GM18499 (cell line): ENCODE measurements around the gene E2F7.

Experiments
- ATAC-seq: cut with Tn5 transposase; IDR thresholded peaks from one replicate; pipeline ENCODE4 v1.9.1; 2021; ENCODE audit warnings: moderate number of reproducible peaks; ENCODE audit not compliant: insufficient read depth, unreplicated experiment

The E2F7 gene

GRCh38 chr12:77070800-77071449 lies 5.6 kb upstream of the E2F7 start:
- ATAC-seq, result no peak

GRCh38 chr12:77070382-77070781 lies 5.0 kb upstream of the E2F7 start:
- peak; percentile 65 for ATAC-seq

DNA sequence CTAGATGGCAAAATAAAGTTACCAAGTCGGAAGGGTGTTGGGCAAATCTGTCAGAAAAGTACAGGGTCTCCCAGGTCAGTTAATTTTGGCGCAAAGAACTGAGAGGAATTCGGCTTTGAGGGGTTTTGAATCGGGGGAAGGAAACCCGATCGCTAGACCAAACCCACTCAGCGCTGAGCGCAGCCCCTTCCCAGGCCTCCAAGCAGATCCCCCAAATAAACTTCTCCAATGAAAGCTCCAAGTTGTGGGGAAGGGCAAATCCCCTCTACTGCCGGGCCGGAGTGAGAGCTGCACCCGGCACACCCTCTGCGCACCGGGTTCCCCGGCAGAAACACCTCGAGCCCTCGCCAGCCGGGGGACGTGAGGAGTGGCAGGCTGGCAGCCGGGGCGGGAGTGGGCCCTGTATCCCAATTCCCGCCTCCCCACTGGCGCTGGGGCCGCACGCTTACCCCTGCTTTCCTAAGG lies 441 bp downstream of the E2F7 start:
- ATAC-seq, result no peak

DNA sequence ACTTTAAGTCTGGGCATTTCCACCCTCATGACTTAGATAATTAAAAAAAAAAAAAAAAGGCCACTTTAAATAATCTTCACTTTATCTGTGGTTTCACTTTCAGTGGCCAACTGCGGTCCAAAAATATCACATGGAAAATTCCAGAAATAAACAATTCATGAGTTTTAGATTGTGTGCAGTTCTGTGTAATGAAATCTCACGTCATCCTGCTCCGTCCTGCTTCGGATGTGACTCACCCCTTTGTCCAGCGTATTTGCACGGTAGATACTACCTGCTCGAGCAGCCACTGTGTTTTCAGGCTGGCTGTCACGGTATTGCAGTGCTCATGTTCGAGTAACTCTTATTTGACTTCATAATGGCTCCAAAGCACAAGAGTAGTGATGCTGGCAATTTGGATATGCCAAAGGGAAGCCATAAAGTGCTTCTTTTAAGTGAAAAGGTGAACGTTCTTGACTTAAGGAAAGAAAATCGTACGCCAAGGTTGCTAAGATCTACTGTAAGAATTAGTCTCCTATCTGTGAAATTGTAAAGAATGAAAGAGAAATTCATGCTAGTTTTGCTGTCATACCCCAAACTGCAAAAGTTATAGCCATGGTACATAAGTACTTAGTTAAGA lies 2.4 kb downstream of the E2F7 start:
- ATAC-seq, result peak; percentile 45

GRCh38 chr12:77062396-77062795 lies 3.0 kb downstream of the E2F7 start:
- ATAC-seq, result no peak

GRCh38 chr12:77060883-77061240 lies 4.5 kb downstream of the E2F7 start:
- ATAC-seq, result peak; percentile 25

GRCh38 chr12:77060136-77060882 lies 5.1 kb downstream of the E2F7 start:
- ATAC-seq, result peak; percentile 65

GRCh38 chr12:77058740-77059139 lies 6.6 kb downstream of the E2F7 start:
- ATAC-seq, result no peak

DNA sequence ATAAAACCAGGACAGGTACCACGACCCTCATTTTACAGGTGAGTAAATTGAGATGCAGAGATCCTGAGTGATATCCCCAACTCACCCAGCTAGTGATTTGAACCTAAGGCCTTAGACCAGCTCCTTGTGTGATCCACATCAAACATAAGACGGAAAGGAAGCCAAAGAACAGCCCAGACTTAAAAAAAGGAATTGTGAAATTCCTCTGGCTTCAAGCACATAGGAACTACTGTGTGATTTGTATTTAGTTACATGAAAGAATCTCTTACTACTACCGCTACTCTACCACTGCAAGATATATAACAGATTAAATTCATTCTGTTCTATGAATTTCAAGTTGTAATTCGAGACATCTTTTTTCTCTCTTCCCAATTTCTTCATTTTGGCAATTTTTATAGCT lies 10.5 kb downstream of the E2F7 start:
- ATAC-seq, result no peak

GRCh38 chr12:77053259-77053658 lies 12.1 kb downstream of the E2F7 start:
- no peak for ATAC-seq

- peak; percentile 93 for ATAC-seq
Observed at GRCh38 chr12:77049767-77050353, 15.5 kb downstream of the E2F7 start.

GRCh38 chr12:77047341-77048109 lies 17.8 kb downstream of the E2F7 start:
- no peak for ATAC-seq

DNA sequence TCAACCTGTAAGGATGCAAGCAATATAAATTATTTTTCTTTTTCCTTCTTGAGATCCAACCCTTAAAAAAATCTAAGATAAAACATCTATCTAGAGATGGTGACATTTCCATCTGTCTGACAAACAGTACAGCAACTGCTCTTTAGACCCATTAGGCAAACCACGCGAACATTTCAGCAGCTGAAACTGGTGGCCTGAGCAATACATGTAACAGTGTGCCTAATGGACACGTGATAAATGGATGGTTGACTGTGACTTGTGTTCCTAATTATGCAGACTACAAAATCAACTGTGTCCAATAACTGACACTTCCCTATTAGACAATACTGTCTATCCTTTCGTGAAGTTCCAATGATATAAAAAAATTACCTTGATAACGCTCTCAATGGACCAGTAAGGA lies 18.9 kb downstream of the E2F7 start:
- no peak for ATAC-seq

DNA sequence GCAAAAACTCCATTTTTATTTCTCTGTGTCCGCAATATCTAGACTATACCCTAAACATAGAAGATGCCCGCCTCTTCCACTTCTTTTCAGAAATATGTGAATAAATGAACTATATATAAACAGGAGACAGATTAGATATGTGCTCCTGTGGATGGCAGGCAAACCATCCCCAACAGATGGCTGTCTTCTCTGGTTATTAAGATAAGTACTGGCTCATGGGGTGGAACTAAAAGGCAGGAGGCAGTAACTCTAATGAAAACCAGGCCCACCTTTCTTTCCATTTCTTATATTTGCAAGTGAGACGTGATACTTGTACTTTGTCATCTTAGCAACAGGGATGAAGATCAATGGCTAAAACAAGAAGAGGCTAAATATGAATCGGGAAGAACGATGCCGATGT lies 20.2 kb downstream of the E2F7 start:
- no peak for ATAC-seq

DNA sequence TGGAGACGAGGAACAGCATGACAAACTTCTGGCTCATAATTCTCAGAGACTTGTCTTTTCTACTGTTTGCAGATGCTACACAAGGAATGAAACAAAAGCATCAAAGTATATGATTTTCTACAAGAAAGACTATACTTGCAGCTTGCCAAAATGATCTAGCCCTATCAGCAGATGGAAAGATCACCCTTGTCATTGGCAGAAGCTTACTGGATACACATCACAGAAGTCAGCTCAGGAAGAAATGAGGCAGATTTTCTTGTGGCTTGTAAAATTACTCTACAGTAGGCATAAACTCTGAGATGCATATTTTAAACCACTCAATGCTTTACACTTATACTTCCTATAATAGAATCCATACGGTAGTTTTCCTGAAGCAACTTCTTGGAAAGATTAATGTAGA lies 20.6 kb downstream of the E2F7 start:
- no peak for ATAC-seq

DNA sequence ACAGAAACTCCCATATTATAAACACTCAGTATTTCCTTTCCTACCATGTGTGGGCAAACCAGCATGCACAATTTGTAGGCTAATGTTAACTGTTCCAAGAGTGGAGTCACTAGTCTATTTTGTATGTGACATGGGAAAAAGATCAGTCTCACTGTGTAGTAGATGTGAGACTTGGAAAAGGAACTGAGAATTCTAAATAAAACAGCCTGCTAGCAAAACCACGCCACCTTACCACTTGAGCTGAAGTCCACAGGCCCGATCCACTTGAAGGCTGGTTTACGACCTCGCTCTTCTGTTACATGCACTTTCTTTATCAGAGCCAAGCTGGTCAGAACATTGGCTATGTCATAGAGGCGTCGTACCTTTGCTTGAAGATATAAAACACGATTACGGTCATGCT lies 22.5 kb downstream of the E2F7 start:
- ATAC-seq, result no peak

DNA sequence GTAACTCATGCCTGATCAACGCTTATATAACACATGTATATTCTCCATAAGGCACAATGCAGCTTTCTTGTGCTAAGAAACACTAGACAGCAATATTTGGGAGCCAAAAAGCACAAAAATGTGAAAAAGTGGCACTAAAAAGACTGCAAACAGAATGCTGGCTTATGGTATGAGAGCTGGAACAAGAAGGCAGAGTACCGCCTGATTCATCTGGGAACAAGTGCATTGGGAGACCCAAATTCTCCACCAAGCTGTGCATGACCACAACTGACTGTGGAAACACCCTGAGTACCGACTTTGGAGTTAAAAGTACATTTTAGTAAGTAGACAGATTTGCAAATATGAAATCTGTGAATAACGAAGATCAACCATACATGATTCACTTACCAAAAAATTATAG lies 25.1 kb downstream of the E2F7 start:
- ATAC-seq, result no peak

- ATAC-seq, result no peak
Observed at GRCh38 chr12:77035226-77035625, 30.1 kb downstream of the E2F7 start.

DNA sequence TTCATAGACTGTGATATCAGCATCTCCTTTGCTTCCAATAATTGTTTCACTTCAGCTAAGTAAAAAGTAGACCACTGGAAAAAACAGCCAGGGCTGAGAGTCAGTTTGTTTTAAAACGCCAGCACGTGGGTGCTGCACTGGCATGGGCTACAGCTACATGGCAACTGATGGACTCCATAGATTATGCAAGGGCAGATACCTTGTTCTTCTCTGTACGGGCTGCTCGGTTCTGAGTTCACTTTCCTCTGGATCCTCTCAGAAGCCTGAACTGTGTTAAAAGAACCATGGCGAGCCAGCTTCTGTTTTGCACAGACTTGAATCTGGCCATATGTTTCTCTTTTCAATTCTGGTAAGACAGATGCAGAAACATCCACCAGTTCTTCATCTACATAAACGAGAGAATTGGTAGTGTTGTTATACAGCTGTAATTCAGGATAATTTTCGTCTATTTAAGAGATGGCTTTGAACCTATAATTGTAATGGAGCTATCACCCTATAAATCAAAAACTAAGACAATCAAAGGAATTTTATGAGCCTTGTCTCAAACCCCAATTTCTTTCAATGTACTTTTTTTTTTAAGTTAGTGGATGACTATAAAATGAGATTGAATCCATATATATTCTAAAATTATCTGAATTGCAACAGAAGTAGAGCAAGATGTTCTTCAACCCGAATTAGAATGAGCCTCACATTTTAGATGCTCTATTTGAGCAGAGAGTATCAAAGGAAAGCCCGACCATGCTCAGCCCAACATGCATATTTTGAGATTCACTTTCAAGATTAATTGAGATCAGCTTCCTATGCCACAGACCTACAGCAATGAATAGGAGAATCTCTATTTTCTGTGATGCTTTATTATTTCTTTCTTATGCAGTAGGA lies 31.5 kb downstream of the E2F7 start:
- ATAC-seq, result no peak

- ATAC-seq, result no peak
Observed at GRCh38 chr12:77032406-77032805, 33.0 kb downstream of the E2F7 start.
